Fibroblast of villous mesenchyme (primary cell): ENCODE data around the gene LSM12. TPM values are rescaled to one million over a fixed set of nuclear protein-coding genes. Genes with fewer than 3 reads are reported as not detected.

Source experiments
- DNase-seq: peaks from one replicate; pipeline ENCODE4 v3.0.0-alpha.2; 2010; ENCODE audit warnings: low read depth
- H3K4me3 ChIP-seq: 2 replicates; pipeline ENCODE4 v1.5.1; 2011; ENCODE audit warnings: low read depth, mild to moderate bottlenecking, low read length
- CTCF ChIP-seq: IDR thresholded peaks from 2 replicates; pipeline ENCODE4 v1.5.1; 2012; ENCODE audit warnings: low read depth, mild to moderate bottlenecking, low read length; ENCODE audit not compliant: insufficient read depth
- small RNA-seq: library from RNA; depleted of rRNA; stranded (forward); fragments of <200 nt; gene quantifications from one replicate; pipeline ENCODE3, GENCODE V24; 2012
- total RNA-seq: library from RNA; depleted of rRNA; stranded (reverse); fragments of >200 nt; gene quantifications from 2 replicates; pipeline ENCODE4 v1.2.3, GENCODE V29; 2012

LSM12 gene
- total RNA-seq, 1 donor = 82.5 TPM

GRCh38 chr17:43984521-43984920, 82.0 kb downstream of the LSM12 start:
- H3K4me3 ChIP-seq = no peak overlapping the region
- DNase-seq = no peak
- no peak for TF ChIP-seq CTCF

Small RNA genes within 50 kb of the gene (small RNA-seq; reads per million reads assigned to genes)
- 0.28 reads per million for gene RF00012

Other genes with a start within 250 kb of the LSM12 start
- gene MPP3, start 233.5 kb downstream of the LSM12 start, total RNA-seq = 8.7 and 9.1 TPM in 2 replicates
- not detected in 2 replicates for gene CD300LG, start 219.5 kb downstream of the LSM12 start, total RNA-seq
- gene MPP2, start 159.1 kb downstream of the LSM12 start, total RNA-seq = under 0.01 and 1.3 TPM in 2 replicates
- not detected in 2 replicates for gene PPY, start 124.2 kb downstream of the LSM12 start, total RNA-seq
- not detected in 2 replicates for gene PYY, start 112.7 kb downstream of the LSM12 start, total RNA-seq
- 0.43 and 0.64 TPM in 2 replicates for gene NAGS, start 62.0 kb downstream of the LSM12 start, total RNA-seq
- gene TMEM101, start 51.7 kb downstream of the LSM12 start, total RNA-seq = 40.2 and 40.3 TPM in 2 replicates
- 27.4 and 27.6 TPM in 2 replicates for gene G6PC3, start 4.1 kb upstream of the LSM12 start, total RNA-seq
- 36.7 and 62.8 TPM in 2 replicates for gene HDAC5, start 57.0 kb upstream of the LSM12 start, total RNA-seq
- gene HROB, start 75.3 kb upstream of the LSM12 start, total RNA-seq = 3.0 and 3.2 TPM in 2 replicates
- under 0.01 TPM in 1 of 2 replicates, not detected in the other for gene ASB16, start 104.0 kb upstream of the LSM12 start, total RNA-seq
- gene TMUB2, start 120.3 kb upstream of the LSM12 start, total RNA-seq = 19.0 and 28.1 TPM in 2 replicates
- 43.6 and 48.3 TPM in 2 replicates for gene ATXN7L3, start 133.2 kb upstream of the LSM12 start, total RNA-seq
- gene UBTF, start 153.0 kb upstream of the LSM12 start, total RNA-seq = 46.1 and 46.6 TPM in 2 replicates
- gene SLC4A1, start 201.5 kb upstream of the LSM12 start, total RNA-seq = not detected in 2 replicates
- under 0.01 TPM in 1 of 2 replicates, not detected in the other for gene RUNDC3A, start 241.9 kb upstream of the LSM12 start, total RNA-seq